CD14-positive monocyte (primary cell): ENCODE results near the gene CLSTN3. TPM values are rescaled to one million over a fixed set of nuclear protein-coding genes. Genes with fewer than 3 reads are reported as not detected.

ENCODE experiments used
- DNase-seq, 3 donors: peaks; one replicate each; pipeline ENCODE4 v3.0.0-alpha.2; 2011 to 2022
- H2AFZ ChIP-seq: 2 replicates; pipeline ENCODE4 v1.6.0; 2012; ENCODE audit warnings: mild to moderate bottlenecking, low read depth, low read length, inconsistent platforms; ENCODE audit not compliant: insufficient read depth, poor library complexity, severe bottlenecking
- H3K27ac ChIP-seq, 2 donors: 1 replicate in 1 of 2; 2 replicates in 1 of 2; pipeline ENCODE4 v1.5.1; 2012 to 2013; ENCODE audit warnings: low read length in 2 of 2, control low read depth in 1 of 2, inconsistent platforms in 1 of 2, low read depth in 1 of 2, mild to moderate bottlenecking in 1 of 2
- H3K27me3 ChIP-seq, 2 donors: one replicate each; pipeline versions ENCODE4 v1.6.0 to v1.6.1; 2011 to 2013; ENCODE audit warnings: low read length in 2 of 2; ENCODE audit not compliant: control insufficient read depth in 2 of 2, insufficient read depth in 2 of 2
- H3K36me3 ChIP-seq, 2 donors: replicated peaks in 1 of 2; 1 replicate in 1 of 2; 2 replicates in 1 of 2; pipeline versions ENCODE4 v1.5.1 to v1.6.1; 2012 to 2013; ENCODE audit warnings: low read length in 2 of 2, control low read depth in 1 of 2, inconsistent platforms in 1 of 2, mild to moderate bottlenecking in 1 of 2; ENCODE audit not compliant: insufficient read depth in 2 of 2, control insufficient read depth in 1 of 2
- H3K4me1 ChIP-seq, 2 donors: 1 replicate in 1 of 2; 2 replicates in 1 of 2; pipeline versions ENCODE4 v1.5.1 to v1.6.1; 2012 to 2013; ENCODE audit warnings: low read length in 2 of 2, control low read depth in 1 of 2, inconsistent platforms in 1 of 2, mild to moderate bottlenecking in 1 of 2, moderate library complexity in 1 of 2; ENCODE audit not compliant: insufficient read depth in 2 of 2, control insufficient read depth in 1 of 2
- H3K4me2 ChIP-seq: replicated peaks from 2 replicates; pipeline ENCODE3; 2012; ENCODE audit warnings: low read length, moderate library complexity, mild to moderate bottlenecking; ENCODE audit not compliant: poor library complexity, severe bottlenecking; ENCODE audit errors: extremely low read depth
- H3K4me3 ChIP-seq, 3 experiments: fragments of 200-600 bp in 1 of 3; sonication (generic) in 1 of 3; replicated peaks in 1 of 3; 1 replicate in 2 of 3; 2 replicates in 1 of 3; pipeline ENCODE4 v1.5.1; 2011 to 2013; ENCODE audit warnings: low read length in 3 of 3, mild to moderate bottlenecking in 3 of 3, control low read depth in 2 of 3, low read depth in 2 of 3, inconsistent platforms in 1 of 3, moderate library complexity in 1 of 3
- H3K79me2 ChIP-seq: 2 replicates; pipeline ENCODE4 v1.6.0; 2012; ENCODE audit warnings: mild to moderate bottlenecking, control low read depth, inconsistent platforms, low read length, moderate library complexity; ENCODE audit not compliant: insufficient read depth
- H3K9ac ChIP-seq: 2 replicates; pipeline ENCODE4 v1.6.0; 2017; ENCODE audit warnings: low read length, mild to moderate bottlenecking; ENCODE audit not compliant: insufficient read depth, poor library complexity, severe bottlenecking
- H3K9me3 ChIP-seq, 2 donors: replicated peaks in 1 of 2; 1 replicate in 1 of 2; 2 replicates in 1 of 2; pipeline versions ENCODE4 v1.5.1 to v1.6.1; 2012 to 2013; ENCODE audit warnings: low read length in 2 of 2, control low read depth in 1 of 2; ENCODE audit not compliant: control insufficient read depth in 1 of 2, insufficient read depth in 1 of 2
- H4K20me1 ChIP-seq: 2 replicates; pipeline ENCODE4 v1.6.0; 2012; ENCODE audit warnings: mild to moderate bottlenecking, low read length, control low read depth, moderate library complexity; ENCODE audit not compliant: insufficient read depth
- H3K27ac Mint-ChIP-seq, 7 donors: one replicate each; pipeline ENCODE4 v1.8.0; 2020; ENCODE audit warnings: mild to moderate bottlenecking in 7 of 7, mixed read lengths in 7 of 7, moderate library complexity in 6 of 7, inconsistent platforms in 2 of 7
- H3K27me3 Mint-ChIP-seq, 3 donors: one replicate each; pipeline ENCODE4 v1.8.0; 2021 to 2022; ENCODE audit warnings: low read depth in 3 of 3, mild to moderate bottlenecking in 3 of 3, mixed read lengths in 3 of 3, moderate library complexity in 3 of 3, inconsistent platforms in 1 of 3
- H3K36me3 Mint-ChIP-seq, 2 donors: one replicate each; pipeline ENCODE4 v1.8.0; 2020; ENCODE audit warnings: mixed read lengths in 2 of 2, inconsistent platforms in 1 of 2, mild to moderate bottlenecking in 1 of 2
- H3K4me1 Mint-ChIP-seq: one replicate; pipeline ENCODE4 v1.8.0; 2020; ENCODE audit warnings: mild to moderate bottlenecking, mixed read lengths
- H3K4me3 Mint-ChIP-seq, 2 donors: one replicate each; pipeline ENCODE4 v1.8.0; 2020; ENCODE audit warnings: mild to moderate bottlenecking in 2 of 2, mixed read lengths in 2 of 2, moderate library complexity in 1 of 2
- H3K9me3 Mint-ChIP-seq, 7 donors: one replicate each; pipeline ENCODE4 v1.8.0; 2020 to 2022; ENCODE audit warnings: mixed read lengths in 7 of 7, mild to moderate bottlenecking in 6 of 7, moderate library complexity in 6 of 7, inconsistent platforms in 2 of 7
- CTCF ChIP-seq: fragments of 200-600 bp; IDR thresholded peaks from one replicate; pipeline ENCODE4 v1.8.0; 2022; ENCODE audit warnings: antibody characterized with exemption, mild to moderate bottlenecking
- WGBS: methylation state at CpG from one replicate; pipeline ENCODE4 v1.1.5; 2013; ENCODE audit warnings: missing lambda C conversion rate; ENCODE audit not compliant: insufficient coverage; 5-methylcytosine and 5-hydroxymethylcytosine counted together
- intact Hi-C, 2 donors: fragments of 100-400 bp; cut with micrococcal nuclease; formaldehyde crosslinking; loops; one replicate each; pipeline versions ENCODE4 v1.15.0 to v1.15.1; 2023
- polyA plus RNA-seq, 3 donors: library from polyadenylated mRNA; depleted of rRNA in 1 of 3; unstranded in 2 of 3; stranded (reverse) in 1 of 3; fragments of 300-500 nt in 2 of 3; fragments of >200 nt in 1 of 3; fragmentation: Illumina TruSeq in 2 of 3; gene quantifications; 1 replicate in 2 of 3; 2 replicates in 1 of 3; pipeline ENCODE4 v1.2.3, GENCODE V29; 2012 to 2021

CLSTN3 gene
- polyA plus RNA-seq, 3 donors, result 13.7 TPM; not detected in 2

- H3K27ac ChIP-seq, result no peak overlapping the region
- TF ChIP-seq CTCF, result no peak
- no peak overlapping the region for H3K4me2 ChIP-seq
- Mint-ChIP-seq H3K27me3 (peaks cover 4 to 14% (median 6%) of the 10 kb centered on the region in 3 donors), H3K27ac (peak overlapping the region in 1 of 7 donors; percentile 64), H3K4me3 (no peak overlapping the region), H3K36me3 (peaks cover 5 to 24% of the 10 kb centered on the region in 2 donors), H3K4me1 (no peaks in the 10 kb centered on the region), H3K9me3 (peaks cover 0 to under 1% (median 0%) of the 10 kb centered on the region in 7 donors)
- no peaks in the 10 kb centered on the region for H3K79me2 ChIP-seq
- H4K20me1 ChIP-seq, result no peaks in the 10 kb centered on the region
- intact Hi-C loops, result no loop called here
- no peaks in the 10 kb centered on the region for H3K9me3 ChIP-seq
- no peaks in the 10 kb centered on the region for H3K36me3 ChIP-seq
- H3K9ac ChIP-seq, result no peak overlapping the region
- H3K27me3 ChIP-seq, result peaks cover 0 to 4% of the 10 kb centered on the region in 2 donors
- 95% methylated on average over 9 of the region's 17 CpGs for WGBS
- no peaks in the 10 kb centered on the region for H3K4me1 ChIP-seq
- no peak overlapping the region for H2AFZ ChIP-seq
- H3K4me3 ChIP-seq, result no peak overlapping the region
- no peak for DNase-seq
Observed at GRCh38 chr12:7157391-7157790, 27.2 kb downstream of the CLSTN3 start.

- no peak overlapping the region for H3K27ac Mint-ChIP-seq
- no peak for DNase-seq
- H3K4me2 ChIP-seq, result no peak overlapping the region
- peaks cover 0 to 5% (median 0%) of the 10 kb centered on the region in 7 donors for H3K9me3 Mint-ChIP-seq
- H3K36me3 ChIP-seq, result no peaks in the 10 kb centered on the region
- peaks cover 5% of the 10 kb centered on the region for H3K4me1 Mint-ChIP-seq
- peaks cover 0 to 12% of the 10 kb centered on the region in 2 donors for H3K27me3 ChIP-seq
- H3K79me2 ChIP-seq, result no peaks in the 10 kb centered on the region
- H4K20me1 ChIP-seq, result no peaks in the 10 kb centered on the region
- no peak overlapping the region for H3K4me3 ChIP-seq
- no peak overlapping the region for H3K27ac ChIP-seq
- H3K27me3 Mint-ChIP-seq, result peaks cover 13 to 27% (median 14%) of the 10 kb centered on the region in 3 donors
- H3K9ac ChIP-seq, result no peak overlapping the region
- no peak for TF ChIP-seq CTCF
- 98% methylated on average over 5 of the region's 10 CpGs for WGBS
- H3K4me1 ChIP-seq, result no peaks in the 10 kb centered on the region
- H3K36me3 Mint-ChIP-seq, result peaks cover 4 to 20% of the 10 kb centered on the region in 2 donors
- no peaks in the 10 kb centered on the region for H3K9me3 ChIP-seq
- intact Hi-C loops, result no loop called here
- H2AFZ ChIP-seq, result no peak overlapping the region
- H3K4me3 Mint-ChIP-seq, result no peak overlapping the region
Observed at GRCh38 chr12:7158781-7159609, 28.8 kb downstream of the CLSTN3 start.
